Sigmoid colon (tissue), 7 donors: ENCODE data around the gene QRICH1. TPM values are rescaled to one million over a fixed set of nuclear protein-coding genes. Genes with fewer than 3 reads are reported as not detected.

Experiments used
- DNase-seq: peaks from one replicate; pipeline ENCODE4 v3.0.0-alpha.2; 2019
- H3K27ac ChIP-seq, 4 donors: fragments of 200-600 bp; sonication (generic); one replicate each; pipeline ENCODE4 v1.5.1; 2016 to 2019; ENCODE audit warnings: mild to moderate bottlenecking in 1 of 4
- H3K27me3 ChIP-seq, 3 donors: fragments of 200-600 bp; sonication (generic); one replicate each; pipeline ENCODE4 v1.5.1; 2019; ENCODE audit warnings: mild to moderate bottlenecking in 1 of 3
- H3K36me3 ChIP-seq, 4 donors: fragments of 200-600 bp; sonication (generic); one replicate each; pipeline ENCODE4 v1.5.1; 2016 to 2019
- H3K4me1 ChIP-seq, 4 donors: fragments of 200-600 bp; sonication (generic); one replicate each; pipeline ENCODE4 v1.5.1; 2017 to 2019
- H3K4me3 ChIP-seq, 4 donors: fragments of 200-600 bp; sonication (generic); one replicate each; pipeline ENCODE4 v1.5.1; 2017 to 2019; ENCODE audit warnings: mild to moderate bottlenecking in 2 of 4, moderate library complexity in 1 of 4
- H3K9me3 ChIP-seq, 4 donors: fragments of 200-600 bp in 3 of 4; sonication (generic) in 3 of 4; one replicate each; pipeline versions ENCODE4 v1.5.1 to v1.6.1; 2013 to 2019
- CTCF ChIP-seq, 4 experiments: fragments of 450-650 bp in 3 of 4; fragments of 200-600 bp in 1 of 4; IDR thresholded peaks; one replicate each; pipeline ENCODE4 v1.5.1; 2016 to 2019; ENCODE audit warnings: antibody characterized with exemption in 4 of 4, mild to moderate bottlenecking in 3 of 4, moderate library complexity in 2 of 4
- EP300 ChIP-seq, 4 donors: sonication (generic); formaldehyde crosslinking; IDR thresholded peaks; one replicate each; pipeline ENCODE4 v1.6.1; 2017; ENCODE audit warnings: antibody characterized with exemption in 4 of 4
- POLR2A ChIP-seq, 2 donors: fragments of 450-650 bp; IDR thresholded peaks; one replicate each; pipeline ENCODE4 v1.6.1; 2016; ENCODE audit warnings: antibody characterized with exemption in 2 of 2, mild to moderate bottlenecking in 2 of 2, moderate library complexity in 2 of 2
- POLR2AphosphoS5 ChIP-seq, 4 donors: sonication (generic); formaldehyde crosslinking; IDR thresholded peaks; one replicate each; pipeline ENCODE4 v1.6.1; 2017; ENCODE audit warnings: antibody characterized with exemption in 4 of 4
- WGBS, 2 donors: extraction: QIAGEN DNeasy Blood & Tissue Kit; methylation state at CpG; one replicate each; pipeline ENCODE4 v1.1.7; 2013; 5-methylcytosine and 5-hydroxymethylcytosine counted together
- intact Hi-C: fragments of 100-400 bp; cut with DNase I; formaldehyde crosslinking; loops from one replicate; pipeline ENCODE4 v1.15.1; 2023
- polyA plus RNA-seq, 3 donors: library from polyadenylated mRNA; stranded (reverse); fragments of 200-250 nt; gene quantifications; one replicate each; pipeline ENCODE4 v1.2.3, GENCODE V29; 2013
- total RNA-seq, 4 donors: library from RNA; depleted of rRNA; stranded (reverse); fragments of >200 nt; gene quantifications; one replicate each; pipeline ENCODE4 v1.1.0, GENCODE V29; 2016
- donor health status: healthy with polysubstance abuse.
- donor health status: Bipolar disorder and iron deficiency.
- donor health status: healthy.

QRICH1 gene
- total and polyA plus RNA-seq, 7 donors: 16.8 to 255 (median 68.4) TPM

DNA sequence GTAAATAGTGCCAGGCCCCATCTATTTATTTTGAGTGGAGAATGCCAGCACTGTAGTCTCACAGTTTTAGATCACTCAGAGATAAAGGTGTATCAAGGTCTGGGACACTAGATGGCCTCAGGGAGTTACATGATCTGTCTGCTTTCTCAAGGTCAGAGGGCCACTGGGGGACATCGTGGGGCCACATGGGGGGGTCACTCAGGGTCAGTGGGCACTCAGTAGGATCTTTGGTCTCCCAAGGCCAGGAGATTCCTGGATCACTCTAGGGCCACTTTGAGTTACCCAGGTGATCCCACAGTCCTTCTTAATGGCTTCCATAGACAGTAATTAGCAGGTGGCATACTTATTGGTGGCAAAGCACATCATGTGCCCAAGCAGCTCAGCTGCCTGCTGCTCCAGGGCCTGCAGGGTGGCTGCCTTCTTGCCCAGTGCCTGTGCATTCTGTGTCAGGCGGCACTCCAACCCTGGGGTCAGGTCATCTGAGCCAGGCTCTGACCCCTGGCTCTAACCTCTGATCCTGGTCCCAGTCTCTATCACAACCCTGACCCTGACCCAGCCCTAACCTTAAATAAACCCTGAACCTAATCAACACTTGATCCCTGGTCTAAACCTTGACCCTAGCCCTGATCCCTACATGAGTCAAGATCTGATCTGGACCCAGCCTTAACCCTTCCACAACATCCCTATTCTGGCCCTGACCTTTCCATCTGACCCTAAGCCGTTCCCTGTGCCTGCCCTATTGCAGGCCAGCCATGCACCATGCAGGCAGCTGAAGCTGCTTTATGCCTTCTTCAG lies 40.8 kb upstream of the QRICH1 start:
- Histone ChIP-seq H3K27ac (peak overlapping the region; percentile 87 to 97 (median 92)), H3K4me1 (peaks cover 0 to 35% (median 31%) of the 10 kb centered on the region in 4 donors), H3K36me3 (peaks cover 0 to 16% (median 8%) of the 10 kb centered on the region in 4 donors), H3K9me3 (no peaks in the 10 kb centered on the region), H3K4me3 (peak overlapping the region in 1 of 4 donors; percentile 72), H3K27me3 (no peaks in the 10 kb centered on the region)
- DNase-seq: no peak
- intact Hi-C loops: loop anchor here (5.0 kb wide), 1 partner anchor 33 kb away; the partner anchor contains the start of gene CCDC71
- TF ChIP-seq EP300 (IDR thresholded peaks at IDR 0.05): no peak
- no peak for TF ChIP-seq CTCF (IDR thresholded peaks at IDR 0.05)
- TF ChIP-seq POLR2AphosphoS5 (IDR thresholded peaks at IDR 0.05): no peak
- no peak for TF ChIP-seq POLR2A (IDR thresholded peaks at IDR 0.05)
- 58 to 71% methylated on average over 3 of the region's 3 CpGs for WGBS, 2 donors

DNA sequence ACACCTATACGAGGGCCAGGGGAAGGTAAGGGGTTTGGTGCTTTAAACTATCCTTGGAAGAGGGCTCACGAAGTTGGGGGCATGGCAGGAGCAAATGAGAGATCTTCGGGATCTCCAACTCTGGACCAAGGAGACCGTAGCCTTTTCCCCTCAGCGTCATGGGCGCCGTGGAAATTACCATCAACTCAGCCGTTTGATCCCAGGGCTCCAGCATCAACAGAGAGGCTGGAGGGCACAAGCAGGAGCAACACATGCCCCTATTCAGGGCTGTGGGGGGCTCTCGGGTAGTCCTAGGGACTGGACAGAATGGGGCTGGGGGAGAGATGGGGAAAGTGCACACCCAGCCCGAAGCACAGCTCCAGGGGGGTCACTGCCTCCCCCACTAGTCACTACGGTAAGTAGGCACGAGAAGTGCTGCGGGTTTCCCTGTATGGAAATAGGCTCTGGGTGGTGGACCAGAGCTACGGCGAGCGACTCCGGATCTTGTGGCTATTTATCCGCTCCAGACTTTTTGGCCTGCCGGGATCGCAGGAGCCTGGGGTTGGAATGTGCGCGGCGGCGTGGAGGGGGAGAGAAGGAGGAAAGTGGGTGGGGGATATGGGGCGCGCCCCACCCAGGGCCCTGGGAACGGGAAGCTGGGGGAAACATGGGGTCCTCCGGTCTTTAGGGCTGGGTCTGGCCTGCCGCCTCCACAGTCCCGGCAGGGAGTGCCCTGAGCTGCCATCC lies 39.5 kb upstream of the QRICH1 start:
- TF ChIP-seq POLR2AphosphoS5 (IDR thresholded peaks at IDR 0.05) (peak in 3 of 4 donors; percentile 24 to 63 (median 24)), POLR2A (IDR thresholded peaks at IDR 0.05) (no peak)
- Histone ChIP-seq H3K4me1 (peaks cover 0 to 37% (median 33%) of the 10 kb centered on the region in 4 donors), H3K9me3 (no peaks in the 10 kb centered on the region), H3K36me3 (peaks cover 5 to 28% (median 10%) of the 10 kb centered on the region in 4 donors), H3K4me3 (peak overlapping the region; percentile 64 to 86 (median 69)), H3K27ac (peak overlapping the region; percentile 87 to 97 (median 92)), H3K27me3 (no peaks in the 10 kb centered on the region)
- peak; percentile 95 for DNase-seq
- WGBS, 2 donors: 2 to 8% methylated on average over 30 of the region's 30 CpGs
- intact Hi-C loops: loop anchor here (1.0 to 5.0 kb wide), 2 partner anchors 34 to 39 kb away; partner anchors contain the start of genes CCDC71 and QRICH1

DNA sequence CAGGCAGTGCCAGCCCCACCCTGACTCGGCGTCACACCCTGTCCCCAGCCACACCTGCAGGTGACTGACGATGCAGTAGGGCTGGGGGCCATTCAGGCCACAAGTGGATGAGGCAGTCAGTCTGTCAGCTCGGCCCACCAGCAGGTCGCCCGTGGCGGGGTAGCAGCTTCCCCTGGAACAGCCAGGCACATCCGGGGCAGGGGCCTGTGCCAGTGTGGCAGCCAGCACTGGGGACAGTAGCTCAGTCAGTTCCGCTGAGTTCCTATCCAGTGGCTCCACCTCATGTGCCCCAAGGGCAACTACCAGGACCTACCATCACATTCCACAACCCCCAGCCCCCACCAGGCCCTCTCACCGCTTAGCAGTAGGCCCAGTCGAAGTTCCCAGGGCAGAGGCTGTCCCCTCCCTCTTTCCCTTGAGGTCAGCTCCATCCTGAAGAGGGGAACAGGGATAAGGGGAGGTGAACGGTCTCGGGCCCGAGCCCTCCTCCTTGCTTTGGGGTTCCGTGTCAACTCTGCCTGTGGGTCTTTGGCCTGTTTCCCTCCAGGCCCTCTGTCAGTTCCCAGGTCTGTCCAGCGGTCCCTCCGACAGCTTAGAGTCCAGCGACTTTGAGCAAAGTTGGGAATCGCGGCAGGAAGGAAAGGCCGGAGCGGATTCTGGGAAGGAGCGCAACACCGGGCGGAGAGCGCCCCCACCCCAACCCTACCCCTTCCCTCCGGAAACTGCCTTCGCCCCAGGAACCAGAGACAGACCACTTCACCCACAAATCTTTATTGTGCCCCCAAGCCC lies 38.8 kb upstream of the QRICH1 start, which contains the start of gene LAMB2:
Gene LAMB2, minus strand, starts transcription at position 614 of the 789 bp plus-strand sequence. Its CDS starts 183 bp downstream, at position 431.
- Histone ChIP-seq H3K36me3 (peaks cover 5 to 36% (median 13%) of the 10 kb centered on the region in 4 donors), H3K9me3 (no peaks in the 10 kb centered on the region), H3K27me3 (no peaks in the 10 kb centered on the region), H3K4me3 (peak within 1 kb of the TSS; percentile 64 to 86 (median 69)), H3K27ac (peak within 1 kb of the TSS; percentile 87 to 97 (median 92)), H3K4me1 (peaks cover 0 to 37% (median 33%) of the 10 kb centered on the region in 4 donors)
- DNase-seq: peak; percentile 89
- 6 to 31% methylated on average over 28 of the region's 28 CpGs for WGBS, 2 donors
- intact Hi-C loops: loop anchor here (1.0 to 5.0 kb wide), 2 partner anchors 35 to 38 kb away; partner anchors contain the start of genes CCDC71 and QRICH1
- TF ChIP-seq POLR2A (IDR thresholded peaks at IDR 0.05) (peak; percentile 27 to 47), EP300 (IDR thresholded peaks at IDR 0.05) (no peak), CTCF (IDR thresholded peaks at IDR 0.05) (no peak), POLR2AphosphoS5 (IDR thresholded peaks at IDR 0.05) (peak; percentile 63 to 85 (median 74))

GRCh38 chr3:49132073-49132436 lies 38.2 kb upstream of the QRICH1 start:
- no peak for TF ChIP-seq POLR2A (IDR thresholded peaks at IDR 0.05)
- no peak for TF ChIP-seq POLR2AphosphoS5 (IDR thresholded peaks at IDR 0.05)
- no peak for TF ChIP-seq EP300 (IDR thresholded peaks at IDR 0.05)
- 57 to 73% methylated on average over 9 of the region's 9 CpGs for WGBS, 2 donors
- no peaks in the 10 kb centered on the region for H3K27me3 ChIP-seq
- peak overlapping the region; percentile 87 to 97 (median 92) for H3K27ac ChIP-seq
- intact Hi-C loops: loop anchor here (5.0 kb wide), 1 partner anchor 35 kb away; the partner anchor contains the start of gene CCDC71
- peaks cover 5 to 42% (median 13%) of the 10 kb centered on the region in 4 donors for H3K36me3 ChIP-seq
- DNase-seq: no peak
- H3K4me1 ChIP-seq: peaks cover 0 to 37% (median 33%) of the 10 kb centered on the region in 4 donors
- peak overlapping the region; percentile 64 to 86 (median 69) for H3K4me3 ChIP-seq
- H3K9me3 ChIP-seq: no peaks in the 10 kb centered on the region

GRCh38 chr3:49131576-49131975 lies 37.7 kb upstream of the QRICH1 start:
- Histone ChIP-seq H3K27me3 (no peaks in the 10 kb centered on the region), H3K4me1 (peaks cover 0 to 37% (median 33%) of the 10 kb centered on the region in 4 donors), H3K27ac (peak overlapping the region; percentile 87 to 97 (median 92)), H3K4me3 (peak overlapping the region; percentile 64 to 86 (median 69)), H3K9me3 (no peaks in the 10 kb centered on the region), H3K36me3 (peaks cover 6 to 47% (median 14%) of the 10 kb centered on the region in 4 donors)
- no peak for TF ChIP-seq POLR2A (IDR thresholded peaks at IDR 0.05)
- no peak for TF ChIP-seq EP300 (IDR thresholded peaks at IDR 0.05)
- TF ChIP-seq CTCF (IDR thresholded peaks at IDR 0.05): no peak
- WGBS, 2 donors: 94% methylated on average over 6 of the region's 6 CpGs
- intact Hi-C loops: loop anchor here (5.0 kb wide), 1 partner anchor 36 kb away; the partner anchor contains the start of gene CCDC71
- no peak for DNase-seq
